HEK293T (cell line): ENCODE data around the gene SHH.

Source experiments
- CTCF ChIA-PET: fragments of 350-600 bp; formaldehyde crosslinking; extraction: SDS; loops from one replicate; lab custom pipeline; 2021; ENCODE audit warnings: antibody characterized with exemption, inconsistent platforms; lab: Yijun Ruan, JAX
- POLR2A ChIA-PET: fragments of 350-600 bp; formaldehyde crosslinking; extraction: SDS; loops from one replicate; lab custom pipeline; 2020; ENCODE audit warnings: antibody characterized with exemption, inconsistent platforms; lab: Yijun Ruan, JAX
- DNase-seq: peaks from one replicate; pipeline ENCODE4 v3.0.0; 2012; ENCODE audit warnings: mixed read lengths; ENCODE audit errors: extremely low spot score
- ARNT ChIP-seq: fragments of 450-650 bp; IDR thresholded peaks from 2 replicates; pipeline ENCODE4 v1.6.1; 2017; ENCODE audit warnings: mild to moderate bottlenecking
- BHLHE40 ChIP-seq: fragments of 450-650 bp; IDR thresholded peaks from 2 replicates; pipeline ENCODE4 v1.6.1; 2016; ENCODE audit warnings: mild to moderate bottlenecking, moderate library complexity, borderline replicate concordance
- CTBP1 ChIP-seq: fragments of 450-650 bp; IDR thresholded peaks from 2 replicates; pipeline ENCODE4 v1.6.1; 2016; ENCODE audit warnings: borderline replicate concordance
- ELF4 ChIP-seq: fragments of 450-650 bp; IDR thresholded peaks from 2 replicates; pipeline ENCODE4 v1.6.1; 2017; ENCODE audit warnings: antibody characterized with exemption
- FOXA1 ChIP-seq: fragments of 450-650 bp; IDR thresholded peaks from 2 replicates; pipeline ENCODE4 v1.6.1; 2016; ENCODE audit warnings: mild to moderate bottlenecking
- FOXK2 ChIP-seq: fragments of 450-650 bp; IDR thresholded peaks from 2 replicates; pipeline ENCODE4 v1.6.1; 2016; ENCODE audit warnings: mild to moderate bottlenecking
- FOXM1 ChIP-seq: fragments of 450-650 bp; IDR thresholded peaks from 2 replicates; pipeline ENCODE4 v1.6.1; 2017; ENCODE audit warnings: mild to moderate bottlenecking, borderline replicate concordance
- HDGF ChIP-seq: fragments of 450-650 bp; IDR thresholded peaks from 2 replicates; pipeline ENCODE4 v1.6.1; 2017; ENCODE audit warnings: antibody characterized with exemption, borderline replicate concordance
- L3MBTL2 ChIP-seq: fragments of 450-650 bp; conservative IDR thresholded peaks from 2 replicates; pipeline ENCODE4 v1.6.1; 2016; ENCODE audit warnings: mild to moderate bottlenecking
- LEF1 ChIP-seq: fragments of 450-650 bp; IDR thresholded peaks from 2 replicates; pipeline ENCODE4 v1.6.1; 2017; ENCODE audit warnings: mild to moderate bottlenecking, borderline replicate concordance
- NFRKB ChIP-seq: fragments of 450-650 bp; IDR thresholded peaks from 2 replicates; pipeline ENCODE4 v1.6.1; 2016; ENCODE audit warnings: mild to moderate bottlenecking, moderate library complexity
- PKNOX1 ChIP-seq: fragments of 450-650 bp; IDR thresholded peaks from 2 replicates; pipeline ENCODE4 v1.6.1; 2016
- SP1 ChIP-seq: fragments of 450-650 bp; IDR thresholded peaks from 2 replicates; pipeline ENCODE4 v1.6.1; 2017
- SUZ12 ChIP-seq: fragments of 450-650 bp; IDR thresholded peaks from 2 replicates; pipeline ENCODE4 v1.6.1; 2016; ENCODE audit warnings: mild to moderate bottlenecking
- TARDBP ChIP-seq: fragments of 450-650 bp; IDR thresholded peaks from 2 replicates; pipeline ENCODE4 v1.6.1; 2016
- ZNF384 ChIP-seq: fragments of 450-650 bp; IDR thresholded peaks from 2 replicates; pipeline ENCODE4 v1.6.1; 2016

SHH gene

GRCh38 chr7:155785536-155785935 lies 26.7 kb downstream of the SHH start:
- POLR2A ChIA-PET = no interaction called here
- TF ChIP-seq ELF4 = no peak
- no peak for TF ChIP-seq L3MBTL2
- no peak for TF ChIP-seq FOXA1
- DNase-seq = no peak
- CTCF ChIA-PET = no interaction called here

- DNase-seq = no peak
- ChIA-PET CTCF (no interaction called here), POLR2A (no interaction called here)
- TF ChIP-seq NFRKB (no peak), ARNT (no peak), HDGF (no peak), L3MBTL2 (no peak), FOXK2 (no peak), PKNOX1 (no peak), FOXM1 (no peak), LEF1 (no peak), TARDBP (no peak), CTBP1 (no peak), ZNF384 (no peak), ELF4 (no peak), SUZ12 (no peak), FOXA1 (no peak), SP1 (no peak)
Observed at GRCh38 chr7:155782466-155782865, 29.8 kb downstream of the SHH start.

GRCh38 chr7:155781433-155781832 lies 30.8 kb downstream of the SHH start:
- ChIA-PET POLR2A (no interaction called here), CTCF (interaction anchor here (0.5 kb wide), 1 partner anchor 1170 kb away, joined by 4 read pairs; no protein-coding TSS in a partner anchor)

GRCh38 chr7:155780884-155781283 lies 31.4 kb downstream of the SHH start:
- POLR2A ChIA-PET = interaction anchor here (0.6 kb wide), 1 partner anchor 9 kb away, joined by 3 read pairs; no protein-coding TSS in a partner anchor
- no peak for DNase-seq
- TF ChIP-seq BHLHE40 (no peak), SUZ12 (no peak), CTBP1 (no peak), LEF1 (no peak), L3MBTL2 (no peak), ELF4 (no peak), NFRKB (no peak), TARDBP (no peak), PKNOX1 (no peak), SP1 (no peak)
- CTCF ChIA-PET = interaction anchor here (1.0 kb wide), 1 partner anchor 182 kb away, joined by 3 read pairs; no protein-coding TSS in a partner anchor

More at GRCh38 chr7:155781433-155781832, 30.8 kb downstream of the SHH start:
- TF ChIP-seq CTBP1 (no peak), SP1 (no peak), SUZ12 (no peak), LEF1 (no peak), NFRKB (no peak), ARNT (no peak), FOXK2 (no peak), FOXA1 (no peak), BHLHE40 (no peak), L3MBTL2 (no peak)
- no peak for DNase-seq

- POLR2A ChIA-PET = no interaction called here
Observed at GRCh38 chr7:155778349-155778748, 33.9 kb downstream of the SHH start.

GRCh38 chr7:155776606-155777005 lies 35.7 kb downstream of the SHH start:
- TF ChIP-seq LEF1 (no peak), FOXA1 (no peak), ELF4 (no peak), L3MBTL2 (no peak), TARDBP (no peak), CTBP1 (no peak), BHLHE40 (no peak), ZNF384 (no peak), NFRKB (no peak)
- ChIA-PET CTCF (no interaction called here), POLR2A (no interaction called here)
- DNase-seq = no peak

More at GRCh38 chr7:155778349-155778748, 33.9 kb downstream of the SHH start:
- TF ChIP-seq ZNF384 (no peak), ELF4 (no peak), L3MBTL2 (no peak), CTBP1 (no peak), ARNT (no peak), PKNOX1 (no peak), FOXA1 (no peak), TARDBP (no peak)
- CTCF ChIA-PET = interaction anchor here (0.6 kb wide), 1 partner anchor 12 kb away, joined by 3 read pairs; no protein-coding TSS in a partner anchor
- DNase-seq = no peak

GRCh38 chr7:155775691-155776090 lies 36.6 kb downstream of the SHH start:
- POLR2A ChIA-PET = no interaction called here
- CTCF ChIA-PET = no interaction called here
- TF ChIP-seq ZNF384 (no peak), PKNOX1 (no peak), LEF1 (no peak), TARDBP (no peak), FOXA1 (no peak), L3MBTL2 (no peak), SP1 (no peak), ELF4 (no peak), SUZ12 (no peak), BHLHE40 (no peak), FOXK2 (no peak), ARNT (no peak), CTBP1 (no peak), FOXM1 (no peak), HDGF (no peak)
- DNase-seq = no peak
